Heart left ventricle (tissue), 16 donors: ENCODE measurements around the gene KCNAB2. TPM values are rescaled to one million over a fixed set of nuclear protein-coding genes. Genes with fewer than 3 reads are reported as not detected.

ENCODE experiments used
- ATAC-seq, 4 donors: fragments of 200-7000 bp; cut with Tn5 transposase; one replicate each; pipeline ENCODE4 v1.9.1; 2020 to 2022; ENCODE audit warnings: moderate library complexity in 4 of 4, mild to moderate bottlenecking in 3 of 4, moderate number of reproducible peaks in 1 of 4
- DNase-seq, 5 donors: peaks; one replicate each; pipeline ENCODE4 v3.0.0-alpha.2; 2020
- H3K27ac ChIP-seq, 12 donors: fragments of 200-600 bp; sonication (generic) in 4 of 12; one replicate each; pipeline versions ENCODE4 v1.5.0 to v1.8.0; 2016 to 2022; ENCODE audit warnings: mild to moderate bottlenecking in 2 of 12
- H3K27me3 ChIP-seq, 9 donors: fragments of 200-600 bp; sonication (generic) in 2 of 9; one replicate each; pipeline versions ENCODE4 v1.5.1 to v1.8.0; 2016 to 2022; ENCODE audit warnings: mild to moderate bottlenecking in 3 of 9
- H3K36me3 ChIP-seq, 9 donors: fragments of 200-600 bp; sonication (generic) in 2 of 9; one replicate each; pipeline versions ENCODE4 v1.5.0 to v1.8.0; 2018 to 2022; ENCODE audit warnings: mild to moderate bottlenecking in 2 of 9
- H3K4me1 ChIP-seq, 12 donors: fragments of 200-600 bp; sonication (generic) in 4 of 12; one replicate each; pipeline versions ENCODE4 v1.5.0 to v1.8.0; 2016 to 2022; ENCODE audit warnings: mild to moderate bottlenecking in 3 of 12
- H3K4me3 ChIP-seq, 12 donors: fragments of 200-600 bp; sonication (generic) in 4 of 12; one replicate each; pipeline versions ENCODE4 v1.5.0 to v1.8.0; 2017 to 2022; ENCODE audit warnings: mild to moderate bottlenecking in 9 of 12, moderate library complexity in 4 of 12
- H3K9me3 ChIP-seq, 12 donors: fragments of 200-600 bp; sonication (generic) in 4 of 12; one replicate each; pipeline versions ENCODE4 v1.5.0 to v1.8.0; 2016 to 2022; ENCODE audit warnings: mild to moderate bottlenecking in 1 of 12
- CTCF ChIP-seq, 12 donors: fragments of 200-600 bp; sonication (generic) in 4 of 12; IDR thresholded peaks; one replicate each; pipeline versions ENCODE4 v1.5.0 to v1.8.0; 2018 to 2022; ENCODE audit warnings: antibody characterized with exemption in 12 of 12, mild to moderate bottlenecking in 5 of 12
- POLR2A ChIP-seq, 2 donors: fragments of 450-650 bp; IDR thresholded peaks; one replicate each; pipeline ENCODE4 v1.6.1; 2017; ENCODE audit warnings: antibody characterized with exemption in 2 of 2, mild to moderate bottlenecking in 2 of 2, moderate library complexity in 2 of 2
- WGBS, 4 donors: extraction: QIAGEN DNeasy Blood & Tissue Kit in 2 of 4; methylation state at CpG; one replicate each; pipeline versions ENCODE4 v1.1.5 to v1.1.7; 2013 to 2018; 5-methylcytosine and 5-hydroxymethylcytosine counted together
- intact Hi-C, 10 donors: fragments of 100-400 bp; cut with DNase I; formaldehyde crosslinking; loops; one replicate each; pipeline versions ENCODE4 v1.11.1 to v1.14.2; 2022
- polyA plus RNA-seq, 2 donors: library from polyadenylated mRNA; stranded (reverse); fragments of 200-250 nt; gene quantifications; one replicate each; pipeline ENCODE4 v1.2.3, GENCODE V29; 2013
- total RNA-seq, 9 donors: library from RNA; depleted of rRNA in 2 of 9; stranded (reverse); fragments of >200 nt in 2 of 9; fragmentation: NEBNext Ultra II Directional in 3 of 9; extraction: Animal tissue kit (Norgen Biotek cat#: 25700) in 3 of 9; gene quantifications; one replicate each; pipeline versions ENCODE4 v1.1.0 to v1.2.4, GENCODE V29; 2016 to 2023
- donor health status: ischemic (EF 13 %, LVEDD 7.1; RV severe dilation, severe dysfunction).
- donor health status: healthy with polysubstance abuse.
- donor health status: DM: no; HTN: yes; CAD: no.
- donor health status: DM: no; HTN: no; CAD: no.
- donor health status: ischemic (EF 25% LVEDD 6.9; RV normal size, moderate dysfunction).
- donor health status: ischemic (EF 25% LVEDD 5.7; RV mildly dilated, moderate dysfunction).
- donor health status: healthy.
- donor health status: DM: yes; HTN: yes; CAD: no.
- donor health status: ischemic (EF 35%, LVEDD 5.7; RV mildly dilated, moderate dysfunction).
- donor health status: nonischemic (EF 11% LVEDD 7.7; RV severe dilation, severe dysfunction).
- donor health status: DM: yes; HTN: yes; CAD: no.
- donor health status: PGD.
- donor health status: ischemic (EF 29% LVEDD 5.4; RV normal size, mild dysfunction).
- donor health status: nonischemic (EF 23%, LVEDD 6.1; RV moderate dilation, normal function).

Gene KCNAB2
- total and polyA plus RNA-seq, 11 donors: 10.7 to 51.4 (median 27.2) TPM

GRCh38 chr1:6113745-6114144 lies 68.1 kb downstream of the KCNAB2 start:
- Histone ChIP-seq H3K27ac (no peak overlapping the region), H3K36me3 (no peaks in the 10 kb centered on the region), H3K27me3 (peaks cover 0 to 17% (median 0%) of the 10 kb centered on the region in 9 donors), H3K4me1 (no peaks in the 10 kb centered on the region), H3K4me3 (no peak overlapping the region), H3K9me3 (peaks cover 0 to 21% (median 9%) of the 10 kb centered on the region in 12 donors)
- TF ChIP-seq POLR2A (IDR thresholded peaks at IDR 0.05): no peak
- TF ChIP-seq CTCF (IDR thresholded peaks at IDR 0.05): no peak
- intact Hi-C loops: no loop called here
- DNase-seq (peak in 3 of 5 donors; percentile 10 to 20 (median 12)), ATAC-seq (no peak)
- 85 to 89% (median 86%) methylated on average over 14 of the region's 14 CpGs for WGBS, 4 donors

- ATAC-seq (no peak), DNase-seq (no peak)
- TF ChIP-seq POLR2A (IDR thresholded peaks at IDR 0.05) (no peak), CTCF (IDR thresholded peaks at IDR 0.05) (no peak)
- whole genome bisulfite sequencing, 4 donors: 51 to 65% (median 58%) methylated on average over 1 of the region's 1 CpG
- intact Hi-C loops: no loop called here
- Histone ChIP-seq H3K4me1 (no peaks in the 10 kb centered on the region), H3K36me3 (no peaks in the 10 kb centered on the region), H3K9me3 (peaks cover 0 to 21% (median 9%) of the 10 kb centered on the region in 12 donors), H3K27ac (no peak overlapping the region), H3K27me3 (no peaks in the 10 kb centered on the region), H3K4me3 (no peak overlapping the region)
These were observed 70.4 kb downstream of the KCNAB2 start for GRCh38 chr1:6116137-6116536.

GRCh38 chr1:6117064-6117463 lies 71.4 kb downstream of the KCNAB2 start:
- no peaks in the 10 kb centered on the region for H3K27me3 ChIP-seq
- H3K27ac ChIP-seq: no peak overlapping the region
- intact Hi-C loops: no loop called here
- no peak overlapping the region for H3K4me3 ChIP-seq
- 69 to 92% (median 84%) methylated on average over 2 of the region's 2 CpGs for WGBS, 4 donors
- ATAC-seq: no peak
- no peaks in the 10 kb centered on the region for H3K36me3 ChIP-seq
- no peak for TF ChIP-seq POLR2A (IDR thresholded peaks at IDR 0.05)
- TF ChIP-seq CTCF (IDR thresholded peaks at IDR 0.05): no peak
- DNase-seq: no peak
- H3K9me3 ChIP-seq: peaks cover 0 to 21% (median 9%) of the 10 kb centered on the region in 12 donors
- no peaks in the 10 kb centered on the region for H3K4me1 ChIP-seq

GRCh38 chr1:6117624-6118023 lies 71.9 kb downstream of the KCNAB2 start:
- no peak overlapping the region for H3K27ac ChIP-seq
- DNase-seq (no peak), ATAC-seq (no peak)
- no peaks in the 10 kb centered on the region for H3K27me3 ChIP-seq
- no peaks in the 10 kb centered on the region for H3K4me1 ChIP-seq
- H3K4me3 ChIP-seq: no peak overlapping the region
- H3K36me3 ChIP-seq: no peaks in the 10 kb centered on the region
- peaks cover 0 to 21% (median 9%) of the 10 kb centered on the region in 12 donors for H3K9me3 ChIP-seq
- intact Hi-C loops: no loop called here
- no peak for TF ChIP-seq CTCF (IDR thresholded peaks at IDR 0.05)
- TF ChIP-seq POLR2A (IDR thresholded peaks at IDR 0.05): no peak
